ENCODE results near the gene DGKD.
A peak's percentile ranks its signal among the peaks of the same experiment; 100 is the strongest.

Gene DGKD

DNA sequence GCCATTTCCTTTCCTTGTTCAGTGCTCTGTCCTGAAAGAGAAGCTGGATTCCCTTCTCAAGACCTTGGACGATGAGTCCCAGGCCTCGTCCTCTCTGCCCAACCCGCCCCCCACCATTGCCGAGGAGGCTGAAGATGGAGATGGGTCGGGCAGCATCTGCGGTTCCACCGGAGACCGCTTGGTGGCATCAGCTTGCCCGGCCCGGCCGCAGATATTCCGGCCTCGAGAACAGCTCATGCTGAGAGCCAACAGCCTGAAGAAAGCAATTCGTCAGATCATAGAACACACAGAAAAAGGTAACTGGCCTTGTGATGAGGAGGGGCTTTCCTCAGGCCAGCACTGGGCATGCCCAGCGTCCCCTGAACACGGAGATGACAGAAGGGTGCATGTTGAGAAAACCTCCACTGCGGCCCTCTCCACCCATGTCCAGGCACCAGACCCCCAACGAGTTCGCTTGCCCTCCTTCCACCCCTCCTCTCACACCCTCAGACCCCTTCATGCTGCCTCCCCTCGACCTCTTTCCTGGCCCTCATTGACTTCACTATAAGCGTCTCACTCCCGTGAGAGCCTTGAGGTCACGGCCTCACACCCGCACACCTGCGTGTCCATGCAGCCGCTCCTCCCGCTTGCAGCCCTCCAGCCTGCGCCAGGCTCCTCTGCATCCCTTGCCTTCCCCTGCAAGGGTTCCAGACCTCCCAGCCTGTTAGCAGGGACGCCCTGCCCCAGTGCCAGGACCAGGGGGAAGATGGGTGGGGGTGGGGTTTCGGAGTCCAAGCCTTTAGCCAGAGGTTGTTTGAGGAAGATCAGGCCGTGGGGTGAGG lies 95.0 kb downstream of the DGKD start:
- DNase-seq, result no peak

DNA sequence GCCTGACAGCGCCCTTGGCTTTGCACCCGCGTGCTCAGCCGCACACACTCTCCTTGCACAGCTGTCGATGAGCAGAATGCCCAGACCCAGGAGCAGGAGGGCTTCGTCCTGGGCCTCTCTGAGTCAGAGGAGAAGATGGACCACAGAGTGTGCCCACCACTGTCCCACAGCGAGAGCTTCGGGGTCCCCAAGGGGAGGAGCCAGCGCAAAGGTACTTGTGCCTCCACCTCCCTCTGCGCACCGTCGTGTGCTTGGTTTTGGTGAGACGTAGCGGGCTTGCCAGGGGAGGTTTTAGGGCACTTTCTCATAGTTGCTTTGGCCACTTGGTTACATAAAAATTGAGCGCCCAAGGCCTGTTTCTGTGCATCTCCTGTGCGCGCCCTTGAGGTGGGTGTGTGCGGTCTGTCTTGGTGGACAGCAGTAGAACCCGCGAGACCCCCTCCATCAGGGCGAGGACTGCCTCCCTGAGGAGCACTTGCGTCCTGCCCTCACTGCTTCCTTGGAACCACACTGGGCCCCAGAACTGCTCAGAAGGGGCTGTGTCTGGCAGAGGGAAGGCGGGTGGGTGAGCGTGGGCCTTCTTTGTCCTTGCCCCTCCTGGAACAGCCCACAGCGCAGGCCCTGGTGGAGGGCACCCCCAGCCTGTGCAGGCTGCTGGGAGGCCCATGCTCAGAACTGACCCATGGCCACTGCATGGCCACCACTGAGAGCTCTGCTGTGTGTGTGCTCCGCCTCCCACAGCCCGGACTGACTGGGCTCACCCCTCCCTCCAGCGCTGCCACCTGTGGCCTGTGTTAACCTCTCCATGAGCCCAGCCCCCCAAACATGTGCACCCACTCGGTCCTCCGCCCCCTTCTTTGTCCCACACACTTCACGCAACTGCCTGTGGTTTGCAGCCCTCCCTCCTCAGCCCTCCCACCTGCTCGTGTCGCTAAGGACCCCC lies 95.9 kb downstream of the DGKD start:
- no peak for DNase-seq

DNA sequence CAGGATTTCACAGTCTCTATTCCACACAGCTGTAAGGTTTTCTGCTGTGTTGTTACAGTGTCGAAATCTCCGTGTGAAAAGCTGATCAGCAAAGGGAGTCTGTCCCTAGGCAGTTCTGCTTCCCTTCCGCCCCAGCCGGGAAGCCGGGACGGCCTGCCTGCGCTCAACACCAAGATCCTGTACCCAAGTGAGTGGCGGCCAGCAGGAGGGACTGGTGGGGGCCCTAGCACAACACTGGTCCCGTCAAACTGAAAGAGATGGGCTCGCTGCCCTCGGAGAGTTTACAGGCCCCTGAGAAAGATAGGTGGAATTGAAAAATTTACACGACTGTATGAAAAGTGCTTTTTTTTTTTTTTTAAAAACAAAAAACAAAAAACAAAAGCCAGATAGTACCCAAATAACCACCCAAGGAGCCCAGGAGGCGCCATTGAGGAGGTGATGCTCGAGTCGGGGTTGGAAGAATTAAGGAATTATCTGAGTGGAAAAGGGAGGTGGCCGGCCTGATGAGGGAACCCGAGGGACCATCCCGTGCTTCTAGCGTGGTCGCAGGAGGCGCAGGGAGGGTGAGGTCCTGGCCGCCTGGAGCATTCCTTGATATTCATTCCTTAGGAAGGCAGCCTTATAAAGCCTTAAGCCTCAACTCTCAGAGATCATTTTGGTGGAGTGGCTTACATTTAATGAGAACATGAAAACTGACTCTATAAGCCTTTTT lies 96.7 kb downstream of the DGKD start:
- no peak for DNase-seq

DNA sequence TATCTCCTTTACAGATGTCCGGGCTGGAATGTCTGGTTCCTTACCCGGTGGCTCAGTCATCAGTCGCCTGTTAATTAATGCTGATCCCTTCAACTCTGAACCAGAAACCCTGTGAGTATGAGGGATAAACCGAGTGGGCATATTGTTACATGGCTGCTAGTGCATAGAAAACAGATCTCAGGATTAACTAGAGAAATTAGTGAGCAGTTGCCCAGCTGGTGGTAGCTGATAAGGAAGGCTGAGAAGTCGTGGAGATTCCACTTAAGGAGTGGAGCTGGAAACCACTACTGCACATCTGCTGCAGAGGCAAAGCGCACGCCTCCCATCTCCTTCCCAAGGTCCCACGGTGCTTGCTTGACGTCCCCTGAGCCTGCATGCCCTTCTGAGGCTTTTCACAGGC lies 97.7 kb downstream of the DGKD start:
- DNase-seq, result no peak

DNA sequence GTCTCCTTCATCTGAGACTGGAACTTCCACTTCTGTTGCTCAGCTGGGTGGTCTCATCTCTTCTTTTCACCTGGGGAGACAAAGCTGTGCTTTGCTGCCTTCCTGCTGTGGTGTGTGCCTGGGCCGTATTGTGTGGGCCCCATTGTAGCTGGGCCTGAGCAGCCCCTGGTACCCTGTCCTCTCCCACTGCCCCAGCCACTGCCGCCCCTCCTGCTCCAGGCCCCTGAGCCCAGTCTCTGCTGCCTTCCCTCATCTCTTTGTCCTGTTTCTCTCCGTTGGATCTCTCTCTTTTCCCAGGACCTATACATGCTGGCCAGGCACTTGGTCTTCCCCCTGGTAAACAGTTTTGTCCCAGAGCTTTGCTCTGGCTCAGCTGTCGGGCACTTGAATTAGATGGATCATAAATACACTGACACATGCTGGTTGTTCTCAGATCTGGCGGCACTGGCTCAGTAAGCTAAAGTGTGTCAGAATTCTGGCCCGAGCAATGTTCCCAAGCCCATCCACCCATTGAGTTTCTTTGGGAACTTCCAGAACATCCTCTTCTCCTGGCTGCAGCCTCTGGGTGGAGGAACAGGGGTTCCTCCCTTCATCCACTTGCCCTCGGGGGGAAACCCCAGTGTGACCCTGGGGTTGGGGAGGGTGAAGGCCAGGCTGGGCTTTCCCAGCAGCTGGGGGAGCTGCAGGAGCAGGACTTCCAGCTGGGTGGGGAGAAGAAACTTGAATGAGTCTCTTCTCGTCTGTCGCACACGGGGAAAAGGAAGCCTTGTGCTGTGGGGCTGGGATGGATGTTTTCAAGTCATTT lies 99.0 kb downstream of the DGKD start:
- no peak for DNase-seq

DNA sequence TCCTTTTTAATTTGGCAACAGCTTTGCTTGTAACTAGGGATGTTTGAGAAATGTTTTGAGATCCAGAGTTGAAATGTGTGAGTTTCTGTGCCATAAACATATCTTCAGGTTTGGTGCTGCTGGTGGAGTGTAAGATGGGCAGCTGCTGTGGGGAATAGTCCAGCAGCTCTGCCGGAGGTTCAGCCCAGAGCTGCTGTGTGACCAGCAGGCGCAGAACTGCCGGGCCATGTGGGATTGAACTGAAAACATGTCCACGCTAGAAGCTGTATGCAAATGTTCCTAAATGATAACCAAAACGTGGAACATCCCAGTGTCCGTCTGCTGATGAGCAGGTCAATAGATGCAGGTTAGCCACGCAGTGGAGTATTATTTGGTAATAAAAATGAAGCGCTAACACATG lies 99.6 kb downstream of the DGKD start:
- DNase-seq, result no peak

DNA sequence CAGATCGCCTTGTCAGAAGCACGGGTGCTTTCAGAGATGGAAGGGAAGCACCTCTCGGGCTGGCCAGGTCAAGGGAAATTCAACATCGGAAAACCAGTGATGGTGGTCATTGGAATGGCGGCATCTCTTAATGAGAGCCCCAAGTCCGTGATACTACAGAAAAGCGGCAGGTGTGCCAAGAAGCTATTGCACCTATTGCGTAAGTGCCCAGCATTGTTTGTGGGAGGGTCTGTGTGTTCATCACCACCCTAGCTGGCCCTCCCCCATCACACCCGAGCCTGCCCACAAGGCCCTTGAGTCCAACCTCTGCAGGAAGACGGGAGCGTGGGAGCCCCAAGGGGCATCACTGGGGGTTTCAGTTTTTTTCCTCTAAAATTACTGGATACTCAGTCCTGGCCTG lies 100.7 kb downstream of the DGKD start:
- DNase-seq, result no peak

DNA sequence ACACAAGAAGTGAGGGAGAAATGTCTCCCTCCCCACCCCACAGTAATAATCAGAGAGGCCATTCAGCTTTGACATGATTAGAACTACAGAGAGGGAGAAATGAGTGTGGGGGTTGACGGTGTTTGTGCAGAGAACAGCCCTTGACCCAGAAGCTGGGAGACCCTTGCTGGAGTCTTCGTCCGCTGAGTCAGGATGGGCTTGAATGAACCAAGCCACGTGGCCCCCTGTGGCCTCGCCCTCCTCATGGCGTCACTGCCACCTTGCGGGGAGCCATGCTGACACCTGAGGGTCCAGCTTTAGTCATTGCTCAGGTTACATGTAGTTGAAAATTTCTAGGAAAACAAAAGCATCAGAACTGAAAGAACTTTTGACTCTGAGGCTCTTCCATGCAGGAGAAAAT lies 101.2 kb downstream of the DGKD start:
- DNase-seq, result no peak

DNA sequence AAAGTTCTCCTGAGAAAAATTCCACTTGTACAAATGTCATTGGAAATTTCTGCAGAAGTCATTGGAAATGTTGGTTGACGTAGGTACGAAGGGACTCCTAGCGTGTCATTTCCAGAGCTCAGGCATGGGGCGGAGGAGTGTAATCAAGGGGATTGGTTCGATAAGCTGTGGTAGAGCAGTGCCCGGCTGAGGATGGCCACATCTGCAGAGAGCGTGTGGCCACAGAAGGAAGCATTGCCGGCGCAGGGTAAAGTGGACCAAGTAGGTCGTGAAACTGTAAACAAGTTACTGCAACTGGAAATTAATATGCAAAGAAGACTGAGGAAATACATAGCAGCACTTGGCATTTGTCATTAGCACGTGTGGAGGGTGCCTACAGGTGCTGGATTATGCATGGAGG lies 101.8 kb downstream of the DGKD start:
- no peak for DNase-seq

DNA sequence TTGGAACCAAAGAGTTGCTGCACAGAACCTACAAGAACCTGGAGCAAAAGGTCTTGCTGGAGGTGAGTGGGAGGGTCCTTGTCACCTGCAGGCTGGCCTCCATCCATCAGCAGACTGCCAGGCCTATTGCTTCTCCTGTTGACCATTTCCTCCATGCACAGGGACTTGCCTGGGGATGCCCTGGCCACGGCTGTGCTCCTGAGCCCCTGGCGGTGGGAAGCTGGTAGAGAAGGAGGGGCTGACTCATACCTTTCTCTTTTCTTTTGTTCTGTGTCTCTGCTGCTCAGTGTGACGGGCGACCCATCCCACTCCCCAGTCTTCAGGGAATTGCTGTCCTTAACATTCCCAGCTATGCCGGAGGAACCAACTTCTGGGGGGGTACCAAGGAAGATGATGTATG lies 102.6 kb downstream of the DGKD start:
- no peak for DNase-seq

DNA sequence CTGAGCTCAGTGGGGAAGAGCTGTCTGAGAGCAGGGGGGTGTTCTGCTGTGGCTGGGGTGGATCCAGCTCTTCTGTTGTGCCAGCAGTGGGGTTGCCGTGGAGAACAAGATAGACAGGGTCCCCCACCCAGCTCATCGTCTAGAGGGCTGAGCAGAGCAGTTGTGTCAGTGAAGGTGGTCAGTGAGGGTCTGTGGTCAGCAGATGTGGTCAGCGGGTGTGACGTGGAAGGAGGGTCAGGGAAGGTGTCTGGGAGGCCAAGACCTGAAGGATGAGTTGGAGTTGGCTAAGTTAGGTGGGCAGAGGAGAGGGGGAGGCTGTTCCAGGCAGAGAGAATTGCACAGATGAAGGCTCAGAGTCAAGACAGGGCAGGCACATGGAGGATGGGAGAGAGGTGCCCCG lies 103.1 kb downstream of the DGKD start:
- DNase-seq, result no peak

DNA sequence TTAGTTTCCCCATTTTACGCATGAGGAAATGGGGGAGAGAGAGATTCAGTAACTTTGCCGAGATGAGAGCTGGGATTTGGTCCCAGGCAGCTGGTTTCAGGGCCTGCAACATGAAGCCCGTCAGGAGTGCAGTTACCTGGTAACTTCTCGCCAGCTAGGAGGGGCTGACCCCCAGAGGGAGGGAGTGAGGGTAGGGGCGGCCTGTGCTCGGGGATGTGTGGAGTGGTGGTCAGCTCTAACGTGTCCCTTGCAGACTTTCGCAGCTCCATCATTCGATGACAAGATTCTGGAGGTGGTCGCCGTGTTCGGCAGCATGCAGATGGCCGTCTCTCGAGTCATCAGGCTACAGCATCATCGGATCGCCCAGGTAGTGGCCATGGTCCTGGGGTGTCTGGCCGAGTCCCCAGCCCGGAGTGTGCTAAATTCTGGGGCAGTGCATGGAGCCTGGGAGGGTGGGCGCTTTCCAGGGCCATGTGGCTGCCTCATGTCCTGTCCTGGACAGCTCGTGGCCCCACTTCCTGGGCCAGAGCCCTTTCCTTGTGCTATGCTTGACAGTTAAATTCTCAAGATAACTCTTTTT lies 103.8 kb downstream of the DGKD start:
- DNase-seq, result no peak

DNA sequence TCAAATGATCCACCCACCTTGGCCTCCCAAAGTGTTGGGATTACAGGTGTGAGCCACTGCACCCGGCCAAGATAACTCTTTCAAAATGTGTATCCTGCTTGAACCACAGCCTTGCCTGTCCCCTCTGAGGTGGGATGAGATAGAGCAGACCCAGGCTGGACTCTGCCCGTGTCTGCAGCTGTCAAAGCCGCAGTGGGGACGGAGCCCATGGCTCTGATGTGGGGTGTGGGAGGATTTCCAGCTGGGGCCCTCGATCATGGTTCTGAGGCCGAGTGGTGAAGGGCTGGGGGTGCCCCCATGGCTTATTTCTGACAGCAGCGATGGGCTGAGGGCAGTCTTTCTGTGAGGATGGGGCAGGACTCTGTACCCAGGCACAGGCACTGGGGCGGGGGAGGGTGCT lies 104.5 kb downstream of the DGKD start:
- no peak for DNase-seq

DNA sequence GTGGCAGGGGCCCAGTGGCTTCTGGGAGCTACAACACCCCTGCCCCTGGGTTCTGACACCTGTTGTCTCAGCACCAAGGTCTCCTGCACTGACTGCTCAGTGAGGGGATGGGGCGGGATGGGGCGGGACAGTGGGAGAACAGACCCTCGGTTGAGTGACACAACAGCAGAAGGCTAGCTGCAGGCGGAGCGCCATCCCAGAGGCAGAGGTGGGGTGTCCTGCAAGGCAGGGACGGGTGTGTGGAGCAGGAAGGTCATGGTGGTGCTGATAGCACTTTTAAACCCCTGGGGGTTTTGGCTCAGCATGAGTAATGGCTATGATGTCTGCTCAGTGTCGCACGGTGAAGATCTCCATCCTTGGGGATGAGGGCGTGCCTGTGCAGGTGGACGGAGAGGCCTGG lies 105.1 kb downstream of the DGKD start:
- DNase-seq, result no peak

DNA sequence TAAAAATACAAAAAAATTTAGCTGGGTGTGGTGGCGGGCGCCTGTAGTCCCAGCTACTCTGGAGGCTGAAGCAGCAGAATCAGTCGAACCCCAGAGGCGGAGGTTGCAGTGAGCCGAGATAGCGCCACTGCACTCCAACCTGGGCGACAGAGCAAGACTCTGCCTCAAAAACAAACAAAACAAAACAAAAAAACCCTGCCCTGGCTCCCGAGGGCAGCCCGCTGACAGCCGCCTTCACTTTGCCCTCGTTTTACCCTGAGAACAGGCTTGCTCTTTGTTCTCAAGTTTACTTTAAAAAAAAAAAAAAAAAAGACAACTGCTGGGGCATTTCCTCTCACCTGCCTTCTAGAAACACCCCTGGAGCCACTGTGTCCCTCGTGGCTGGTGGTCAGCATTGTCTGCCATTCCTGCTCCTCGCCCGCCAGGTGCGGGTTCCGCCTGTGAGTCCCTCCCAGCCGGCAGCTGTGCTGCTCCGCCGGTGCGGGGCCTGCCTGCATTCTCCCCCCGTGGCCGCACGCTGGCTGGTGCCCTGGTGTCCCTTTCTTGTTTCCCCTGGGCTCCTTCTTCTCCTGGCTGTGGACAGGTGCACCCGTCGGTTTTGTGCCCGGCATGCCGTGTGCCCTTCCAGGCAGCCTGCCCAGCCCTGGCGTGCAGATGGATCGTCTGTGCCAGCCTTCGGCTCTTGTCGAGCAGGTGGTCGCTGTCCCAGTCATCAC lies 106.6 kb downstream of the DGKD start:
- peak; percentile 63 for DNase-seq

DNA sequence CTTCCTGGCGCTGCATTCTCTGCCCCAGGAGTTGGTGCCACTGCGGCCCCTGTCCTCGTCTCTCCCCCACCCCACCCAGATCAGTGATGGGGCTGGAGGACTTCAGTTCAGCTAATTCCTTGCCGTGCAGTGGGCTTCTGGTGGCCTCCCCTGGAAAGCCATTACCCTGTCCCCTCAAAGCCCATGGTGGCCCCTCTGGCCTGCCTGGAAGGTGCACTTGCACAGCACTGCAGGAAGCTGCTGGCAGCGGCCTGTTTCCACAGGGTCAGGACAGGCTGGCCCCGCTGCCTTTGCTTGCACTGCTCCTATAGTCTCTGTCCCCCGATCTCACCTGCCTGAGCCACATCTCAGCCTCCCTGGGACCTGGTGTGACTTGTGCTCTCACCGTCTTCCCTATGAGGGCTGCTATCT lies 107.2 kb downstream of the DGKD start:
- no peak for DNase-seq

DNA sequence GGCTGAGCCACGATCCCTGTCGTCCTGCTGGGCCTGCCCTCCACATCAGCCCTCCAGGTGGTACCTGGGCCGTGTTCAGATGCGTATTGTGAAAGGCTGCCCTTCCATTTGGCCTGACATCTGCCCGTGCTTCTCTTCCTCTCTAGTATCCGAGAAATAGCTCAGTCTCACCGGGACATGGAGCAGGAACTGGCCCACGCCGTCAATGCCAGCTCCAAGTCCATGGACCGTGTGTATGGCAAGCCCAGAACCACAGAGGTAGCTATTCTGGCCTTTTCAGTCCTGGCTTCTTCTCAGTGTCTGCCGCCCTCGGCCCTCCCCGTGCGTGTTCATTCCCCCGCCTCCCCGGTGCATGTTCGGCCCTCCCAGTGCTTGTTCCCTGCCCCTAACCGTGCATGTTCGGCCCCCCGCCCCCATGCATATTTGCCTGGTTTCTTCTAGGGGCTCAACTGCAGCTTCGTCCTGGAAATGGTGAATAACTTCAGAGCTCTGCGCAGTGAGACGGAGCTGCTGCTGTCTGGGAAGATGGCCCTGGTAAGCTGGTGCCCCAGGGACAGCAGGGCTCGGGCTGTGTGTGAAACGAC lies 108.0 kb downstream of the DGKD start:
- no peak for DNase-seq

DNA sequence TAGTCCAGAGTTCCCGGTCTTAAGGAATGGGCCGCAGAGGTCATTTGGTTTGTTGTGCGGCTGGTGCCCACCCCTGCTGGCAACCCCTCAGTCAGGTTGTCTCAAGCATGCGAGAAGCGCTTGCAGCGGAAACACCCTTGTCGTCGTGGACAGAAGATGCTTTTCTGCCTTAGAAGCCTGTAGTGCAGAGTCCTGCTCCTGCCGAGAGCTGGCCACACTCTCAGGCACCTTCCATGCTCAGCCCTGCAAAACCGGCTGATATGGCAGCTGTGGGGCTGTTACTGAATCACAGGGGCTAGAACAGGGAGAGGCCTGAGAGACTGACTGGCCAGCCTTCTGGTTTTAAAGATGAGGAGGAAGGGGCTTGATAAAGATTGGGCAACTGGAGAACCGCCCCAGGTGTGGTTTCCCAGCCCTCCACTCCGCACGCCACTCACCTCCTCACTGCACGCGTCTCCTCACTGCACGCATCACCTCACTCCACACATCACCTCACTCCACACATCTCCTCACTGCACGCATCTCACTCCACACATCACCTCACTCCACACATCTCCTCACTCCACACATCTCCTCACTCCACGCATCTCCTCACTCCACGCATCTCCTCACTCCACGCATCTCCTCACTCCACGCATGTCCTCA lies 108.7 kb downstream of the DGKD start:
- DNase-seq, result no peak

DNA sequence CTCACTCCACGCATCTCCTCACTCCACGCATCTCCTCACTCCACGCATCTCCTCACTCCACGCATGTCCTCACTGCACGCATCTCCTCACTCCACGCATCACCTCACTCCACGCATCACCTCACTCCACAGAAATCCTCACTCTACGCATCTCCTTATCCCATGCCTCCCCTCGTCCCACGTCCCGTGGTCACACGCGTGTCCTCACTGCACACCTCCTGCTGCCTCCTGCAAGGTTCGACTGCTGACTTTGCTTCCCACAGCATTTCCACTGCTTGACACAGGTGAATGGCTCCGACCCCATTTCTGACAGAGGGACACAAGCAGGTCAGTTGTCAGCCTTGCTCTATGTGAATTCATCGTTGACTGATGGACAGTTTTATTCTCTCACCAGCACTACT lies 109.3 kb downstream of the DGKD start:
- DNase-seq, result no peak

DNA sequence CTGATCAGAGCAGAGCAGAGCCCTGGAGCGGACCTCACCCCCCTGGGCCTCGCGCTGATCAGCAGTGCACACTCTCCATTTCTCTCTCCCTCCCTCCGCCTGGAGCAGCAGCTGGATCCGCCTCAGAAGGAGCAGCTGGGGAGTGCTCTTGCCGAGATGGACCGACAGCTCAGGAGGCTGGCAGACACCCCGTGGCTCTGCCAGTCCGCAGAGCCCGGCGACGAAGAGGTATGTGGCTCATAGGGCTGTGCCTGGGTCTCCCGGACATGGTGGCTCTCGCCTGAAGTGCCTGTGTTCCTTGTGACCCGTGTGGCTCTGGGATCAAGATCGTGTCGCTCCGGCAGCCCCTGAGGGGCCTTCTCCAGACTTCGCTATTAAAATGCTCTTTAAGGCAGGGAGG lies 109.8 kb downstream of the DGKD start:
- DNase-seq, result no peak
